A673 (cell line): ENCODE data around the gene TBCD. TPM values are rescaled to one million over a fixed set of nuclear protein-coding genes. Genes with fewer than 3 reads are reported as not detected.

Source experiments
- BruUV-seq: library from RNA; stranded (reverse); fragments of 400-500 nt; replicated peaks from 2 replicates; lab custom pipeline; 2021; lab: Mats Ljungman, UMichigan
- CTCF ChIA-PET: fragments of 300-600 bp; sonication (Branson Sonifier 250); formaldehyde crosslinking; loops from one replicate; lab custom pipeline; 2022; ENCODE audit warnings: antibody characterized with exemption; lab: Charles Lee
- POLR2A ChIA-PET: fragments of 300-600 bp; sonication (Branson Sonifier 250); formaldehyde crosslinking; loops from one replicate; lab custom pipeline; 2022; ENCODE audit warnings: antibody characterized with exemption; ENCODE audit not compliant: low non-redundant PET; lab: Charles Lee
- DNase-seq: peaks from one replicate; pipeline ENCODE4 v3.0.0-alpha.2; 2015; ENCODE audit warnings: low spot score
- H3K27ac ChIP-seq: fragments of 200-600 bp; sonication (generic); 2 replicates; pipeline ENCODE4 v1.5.1; 2016; ENCODE audit warnings: mixed run types, low read depth, mild to moderate bottlenecking, mixed read lengths, antibody characterized with exemption, low read length; ENCODE audit not compliant: poor library complexity, severe bottlenecking
- H3K27me3 ChIP-seq: fragments of 200-600 bp; sonication (generic); replicated peaks from 2 replicates; pipeline ENCODE4 v1.6.1; 2017; ENCODE audit warnings: mixed run types, low read depth, mild to moderate bottlenecking, mixed read lengths, antibody characterized with exemption, low read length; ENCODE audit not compliant: insufficient read depth, poor library complexity
- H3K36me3 ChIP-seq: fragments of 200-600 bp; sonication (generic); 2 replicates; pipeline ENCODE4 v1.6.1; 2016; ENCODE audit warnings: mixed run types, mild to moderate bottlenecking, mixed read lengths, antibody characterized with exemption, low read length; ENCODE audit not compliant: insufficient read depth, poor library complexity, severe bottlenecking
- H3K4me1 ChIP-seq: fragments of 200-600 bp; sonication (generic); 2 replicates; pipeline ENCODE4 v1.6.1; 2017; ENCODE audit warnings: mixed run types, mild to moderate bottlenecking, mixed read lengths, antibody characterized with exemption, low read length; ENCODE audit not compliant: insufficient read depth, poor library complexity, severe bottlenecking
- H3K4me3 ChIP-seq: fragments of 200-600 bp; sonication (generic); 2 replicates; pipeline ENCODE4 v1.5.1; 2016; ENCODE audit warnings: low read depth, mixed run types, mild to moderate bottlenecking, mixed read lengths, low read length; ENCODE audit not compliant: poor library complexity, severe bottlenecking
- H3K9me3 ChIP-seq: fragments of 200-600 bp; sonication (generic); 2 replicates; pipeline ENCODE4 v1.6.1; 2016; ENCODE audit warnings: mixed run types, low read depth, mild to moderate bottlenecking, mixed read lengths, antibody characterized with exemption, low read length; ENCODE audit not compliant: poor library complexity, severe bottlenecking
- CTCF ChIP-seq: fragments of 300-800, 200-600 bp; sonication (generic); conservative IDR thresholded peaks from 2 replicates; pipeline ENCODE4 v1.5.1; 2017; ENCODE audit warnings: low read depth, mild to moderate bottlenecking, antibody characterized with exemption, low read length, moderate library complexity, mixed read lengths
- EZH2 ChIP-seq: fragments of 200-600 bp; sonication (generic); IDR thresholded peaks from 2 replicates; pipeline ENCODE4 v1.6.1; 2017; ENCODE audit warnings: borderline replicate concordance, low read depth, mild to moderate bottlenecking, mixed read lengths, antibody characterized with exemption, low read length; ENCODE audit not compliant: poor library complexity, severe bottlenecking
- intact Hi-C: fragments of 100-400 bp; cut with micrococcal nuclease; formaldehyde crosslinking; loops from one replicate; pipeline ENCODE4 v1.10.0; 2022; ENCODE audit not compliant: unreplicated experiment
- total RNA-seq: library from RNA; stranded (reverse); gene quantifications from 2 replicates; pipeline ENCODE4 v1.2.3, GENCODE V29; 2021

Gene TBCD
- total RNA-seq, 1 experiment from 2014 or later, result 113 TPM

- H3K36me3 ChIP-seq, result peaks cover 17% of the 10 kb centered on the region
- intact Hi-C loops, result no loop called here
- DNase-seq, result no peak
- H3K4me3 ChIP-seq, result no peak overlapping the region
- CTCF ChIA-PET, result no interaction called here
- H3K4me1 ChIP-seq, result peaks cover 16% of the 10 kb centered on the region
- no peaks in the 10 kb centered on the region for H3K27me3 ChIP-seq
- no peaks in the 10 kb centered on the region for H3K9me3 ChIP-seq
- no peak overlapping the region for H3K27ac ChIP-seq
- POLR2A ChIA-PET, result no interaction called here
- TF ChIP-seq CTCF (no peak), EZH2 (no peak)
- BruUV-seq, result no TSS peak
Observed at GRCh38 chr17:82935966-82936767, 184.3 kb downstream of the TBCD start.

GRCh38 chr17:82936768-82937171 is 184.9 kb downstream of the TBCD start:
- BruUV-seq, result no TSS peak
- intact Hi-C loops, result no loop called here
- ChIA-PET POLR2A (no interaction called here), CTCF (no interaction called here)
- Histone ChIP-seq H3K9me3 (no peaks in the 10 kb centered on the region), H3K4me1 (peaks cover 10% of the 10 kb centered on the region), H3K27ac (no peak overlapping the region), H3K36me3 (peaks cover 20% of the 10 kb centered on the region), H3K27me3 (no peaks in the 10 kb centered on the region), H3K4me3 (no peak overlapping the region)
- TF ChIP-seq CTCF (no peak), EZH2 (no peak)
- DNase-seq, result no peak

- H3K9me3 ChIP-seq, result no peaks in the 10 kb centered on the region
- H3K36me3 ChIP-seq, result peaks cover 24% of the 10 kb centered on the region
- DNase-seq, result no peak
- peaks cover under 1% of the 10 kb centered on the region for H3K4me1 ChIP-seq
- intact Hi-C loops, result no loop called here
- no peak overlapping the region for H3K4me3 ChIP-seq
- no peak for TF ChIP-seq CTCF
- TF ChIP-seq EZH2, result no peak
- no peak overlapping the region for H3K27ac ChIP-seq
- ChIA-PET CTCF (no interaction called here), POLR2A (no interaction called here)
- BruUV-seq, result no TSS peak
- no peaks in the 10 kb centered on the region for H3K27me3 ChIP-seq
Observed at GRCh38 chr17:82937411-82938371, 185.8 kb downstream of the TBCD start.
